WTC11 (cell line): ENCODE data around the gene DIRAS3. TPM values are rescaled to one million over a fixed set of nuclear protein-coding genes. Genes with fewer than 3 reads are reported as not detected.

Source experiments
- ATAC-seq: fragments of 200-7000 bp; cut with Tn5 transposase; 2 replicates; pipeline ENCODE4 v1.10.0; 2021; ENCODE audit warnings: mild to moderate bottlenecking, moderate library complexity
- CTCF ChIA-PET: fragments of 300-600 bp; sonication (Branson Sonifier 250); formaldehyde crosslinking; loops from one replicate; lab custom pipeline; 2021; ENCODE audit warnings: antibody characterized with exemption; lab: Charles Lee
- POLR2A ChIA-PET: fragments of 350-600 bp; sonication (Branson Sonifier 250); formaldehyde crosslinking; loops from one replicate; lab custom pipeline; 2021; ENCODE audit warnings: antibody characterized with exemption; lab: Charles Lee
- DNase-seq: peaks from one replicate; pipeline ENCODE4 v3.0.0; 2021; ENCODE audit warnings: low spot score
- H3K27ac Mint-ChIP-seq: 2 replicates; pipeline ENCODE4 v1.8.0; 2021; ENCODE audit warnings: mixed read lengths
- H3K27me3 Mint-ChIP-seq: 2 replicates; pipeline ENCODE4 v1.8.0; 2021; ENCODE audit warnings: low read depth, mild to moderate bottlenecking, moderate library complexity, mixed read lengths
- H3K36me3 Mint-ChIP-seq: 2 replicates; pipeline ENCODE4 v1.8.0; 2021; ENCODE audit warnings: mixed read lengths
- H3K4me1 Mint-ChIP-seq: 2 replicates; pipeline ENCODE4 v1.8.0; 2022; ENCODE audit warnings: mixed read lengths
- H3K4me3 Mint-ChIP-seq: 2 replicates; pipeline ENCODE4 v1.8.0; 2021; ENCODE audit warnings: mild to moderate bottlenecking, moderate library complexity, mixed read lengths
- H3K9me3 Mint-ChIP-seq: 2 replicates; pipeline ENCODE4 v1.8.0; 2021; ENCODE audit warnings: mixed read lengths
- FOXP1 ChIP-seq: sonication (generic); formaldehyde crosslinking; IDR thresholded peaks from 2 replicates; pipeline ENCODE4 v1.8.0; 2022; ENCODE audit warnings: missing genetic modification reagents, mild to moderate bottlenecking, moderate library complexity, borderline replicate concordance
- OVOL2 ChIP-seq: fragments of 250-450 bp; sonication (Bioruptor Pico); IDR thresholded peaks from 2 replicates; pipeline ENCODE4 v1.9.0; 2021; ENCODE audit warnings: mild to moderate bottlenecking, borderline replicate concordance
- SMAD3 ChIP-seq: sonication (generic); formaldehyde crosslinking; IDR thresholded peaks from 2 replicates; pipeline ENCODE4 v1.8.0; 2022; ENCODE audit warnings: missing genetic modification reagents, mild to moderate bottlenecking, borderline replicate concordance
- total RNA-seq: library from RNA; stranded (reverse); gene quantifications from 3 replicates; pipeline ENCODE4 v1.2.3, GENCODE V29; 2021
- TF ChIP-seq, protein P1 (sequence below): sonication (generic); formaldehyde crosslinking; IDR thresholded peaks from 2 replicates; pipeline ENCODE4 v1.8.1; 2022; ENCODE audit warnings: missing genetic modification reagents, borderline replicate concordance
- TF ChIP-seq, protein P2 (sequence below): sonication (generic); formaldehyde crosslinking; IDR thresholded peaks from 2 replicates; pipeline ENCODE4 v1.8.1; 2023; ENCODE audit warnings: mild to moderate bottlenecking, missing genetic modification reagents, moderate library complexity
- TF ChIP-seq, protein P3 (sequence below): sonication (generic); formaldehyde crosslinking; IDR thresholded peaks from 2 replicates; pipeline ENCODE4 v1.8.1; 2022; ENCODE audit warnings: low read depth, missing genetic modification reagents, borderline replicate concordance
- TF ChIP-seq, protein P4 (sequence below): sonication (generic); formaldehyde crosslinking; IDR thresholded peaks from 2 replicates; pipeline ENCODE4 v1.8.0; 2022; ENCODE audit warnings: mild to moderate bottlenecking, missing genetic modification reagents
- TF ChIP-seq, protein P5 (sequence below): fragments of 250-450 bp; sonication (Bioruptor Pico); IDR thresholded peaks from 2 replicates; pipeline ENCODE4 v2.1.2; 2022; ENCODE audit warnings: mild to moderate bottlenecking, moderate library complexity
- TF ChIP-seq, protein P6 (sequence below): fragments of 250-450 bp; sonication (Bioruptor Pico); IDR thresholded peaks from 2 replicates; pipeline ENCODE4 v1.9.0; 2021; ENCODE audit warnings: mild to moderate bottlenecking, borderline replicate concordance
- TF ChIP-seq, protein P7 (sequence below): sonication (generic); formaldehyde crosslinking; IDR thresholded peaks from 2 replicates; pipeline ENCODE4 v1.8.1; 2023; ENCODE audit warnings: mild to moderate bottlenecking, missing genetic modification reagents, borderline replicate concordance

DIRAS3 gene
- total RNA-seq, 1 experiment from 2014 or later: 0.22 TPM

DNA sequence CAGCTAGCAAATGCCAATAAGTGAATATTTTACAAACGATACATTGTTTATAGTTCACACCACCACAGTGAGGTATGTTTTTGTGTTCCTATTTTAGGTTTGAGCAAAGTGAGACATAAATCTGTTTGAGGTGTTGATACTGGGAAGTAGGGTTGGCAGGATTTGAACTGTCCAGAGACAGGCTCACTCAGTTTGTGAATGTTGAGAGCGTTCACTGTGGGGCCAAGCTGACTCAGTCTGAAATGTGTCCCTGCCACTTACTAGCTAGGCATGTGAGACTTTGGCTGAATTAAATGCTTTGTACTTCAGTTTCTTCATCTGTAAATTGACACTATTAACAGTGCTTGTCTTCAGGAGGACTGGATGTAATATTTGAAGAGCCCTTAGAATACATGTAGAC, 35.1 kb downstream of the DIRAS3 start:
- Mint-ChIP-seq H3K27me3 (no peaks in the 10 kb centered on the region), H3K4me1 (no peaks in the 10 kb centered on the region), H3K36me3 (no peaks in the 10 kb centered on the region), H3K9me3 (no peaks in the 10 kb centered on the region), H3K4me3 (no peak overlapping the region), H3K27ac (no peak overlapping the region)
- DNase-seq (no peak), ATAC-seq (no peak)
- TF ChIP-seq, protein P1, sequence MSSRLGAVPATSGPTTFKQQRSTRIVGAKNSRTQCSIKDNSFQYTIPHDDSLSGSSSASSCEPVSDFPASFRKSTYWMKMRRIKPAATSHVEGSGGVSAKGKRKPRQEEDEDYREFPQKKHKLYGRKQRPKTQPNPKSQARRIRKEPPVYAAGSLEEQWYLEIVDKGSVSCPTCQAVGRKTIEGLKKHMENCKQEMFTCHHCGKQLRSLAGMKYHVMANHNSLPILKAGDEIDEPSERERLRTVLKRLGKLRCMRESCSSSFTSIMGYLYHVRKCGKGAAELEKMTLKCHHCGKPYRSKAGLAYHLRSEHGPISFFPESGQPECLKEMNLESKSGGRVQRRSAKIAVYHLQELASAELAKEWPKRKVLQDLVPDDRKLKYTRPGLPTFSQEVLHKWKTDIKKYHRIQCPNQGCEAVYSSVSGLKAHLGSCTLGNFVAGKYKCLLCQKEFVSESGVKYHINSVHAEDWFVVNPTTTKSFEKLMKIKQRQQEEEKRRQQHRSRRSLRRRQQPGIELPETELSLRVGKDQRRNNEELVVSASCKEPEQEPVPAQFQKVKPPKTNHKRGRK (CRISPR knock-in tag): no peak
- TF ChIP-seq, protein P2, sequence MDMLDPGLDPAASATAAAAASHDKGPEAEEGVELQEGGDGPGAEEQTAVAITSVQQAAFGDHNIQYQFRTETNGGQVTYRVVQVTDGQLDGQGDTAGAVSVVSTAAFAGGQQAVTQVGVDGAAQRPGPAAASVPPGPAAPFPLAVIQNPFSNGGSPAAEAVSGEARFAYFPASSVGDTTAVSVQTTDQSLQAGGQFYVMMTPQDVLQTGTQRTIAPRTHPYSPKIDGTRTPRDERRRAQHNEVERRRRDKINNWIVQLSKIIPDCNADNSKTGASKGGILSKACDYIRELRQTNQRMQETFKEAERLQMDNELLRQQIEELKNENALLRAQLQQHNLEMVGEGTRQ (CRISPR knock-in tag): no peak
- no peak for TF ChIP-seq SMAD3 (CRISPR knock-in tag)
- no peak for TF ChIP-seq OVOL2 (CRISPR knock-in tag)
- TF ChIP-seq, protein P3, sequence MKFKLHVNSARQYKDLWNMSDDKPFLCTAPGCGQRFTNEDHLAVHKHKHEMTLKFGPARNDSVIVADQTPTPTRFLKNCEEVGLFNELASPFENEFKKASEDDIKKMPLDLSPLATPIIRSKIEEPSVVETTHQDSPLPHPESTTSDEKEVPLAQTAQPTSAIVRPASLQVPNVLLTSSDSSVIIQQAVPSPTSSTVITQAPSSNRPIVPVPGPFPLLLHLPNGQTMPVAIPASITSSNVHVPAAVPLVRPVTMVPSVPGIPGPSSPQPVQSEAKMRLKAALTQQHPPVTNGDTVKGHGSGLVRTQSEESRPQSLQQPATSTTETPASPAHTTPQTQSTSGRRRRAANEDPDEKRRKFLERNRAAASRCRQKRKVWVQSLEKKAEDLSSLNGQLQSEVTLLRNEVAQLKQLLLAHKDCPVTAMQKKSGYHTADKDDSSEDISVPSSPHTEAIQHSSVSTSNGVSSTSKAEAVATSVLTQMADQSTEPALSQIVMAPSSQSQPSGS (CRISPR knock-in tag): no peak
- no peak for TF ChIP-seq FOXP1 (CRISPR knock-in tag)
- TF ChIP-seq, protein P4, sequence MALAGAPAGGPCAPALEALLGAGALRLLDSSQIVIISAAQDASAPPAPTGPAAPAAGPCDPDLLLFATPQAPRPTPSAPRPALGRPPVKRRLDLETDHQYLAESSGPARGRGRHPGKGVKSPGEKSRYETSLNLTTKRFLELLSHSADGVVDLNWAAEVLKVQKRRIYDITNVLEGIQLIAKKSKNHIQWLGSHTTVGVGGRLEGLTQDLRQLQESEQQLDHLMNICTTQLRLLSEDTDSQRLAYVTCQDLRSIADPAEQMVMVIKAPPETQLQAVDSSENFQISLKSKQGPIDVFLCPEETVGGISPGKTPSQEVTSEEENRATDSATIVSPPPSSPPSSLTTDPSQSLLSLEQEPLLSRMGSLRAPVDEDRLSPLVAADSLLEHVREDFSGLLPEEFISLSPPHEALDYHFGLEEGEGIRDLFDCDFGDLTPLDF (CRISPR knock-in tag): no peak
- TF ChIP-seq, protein P5, sequence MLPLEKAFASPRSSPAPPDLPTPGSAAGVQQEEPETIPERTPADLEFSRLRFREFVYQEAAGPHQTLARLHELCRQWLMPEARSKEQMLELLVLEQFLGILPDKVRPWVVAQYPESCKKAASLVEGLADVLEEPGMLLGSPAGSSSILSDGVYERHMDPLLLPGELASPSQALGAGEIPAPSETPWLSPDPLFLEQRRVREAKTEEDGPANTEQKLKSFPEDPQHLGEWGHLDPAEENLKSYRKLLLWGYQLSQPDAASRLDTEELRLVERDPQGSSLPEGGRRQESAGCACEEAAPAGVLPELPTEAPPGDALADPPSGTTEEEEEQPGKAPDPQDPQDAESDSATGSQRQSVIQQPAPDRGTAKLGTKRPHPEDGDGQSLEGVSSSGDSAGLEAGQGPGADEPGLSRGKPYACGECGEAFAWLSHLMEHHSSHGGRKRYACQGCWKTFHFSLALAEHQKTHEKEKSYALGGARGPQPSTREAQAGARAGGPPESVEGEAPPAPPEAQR (CRISPR knock-in tag): no peak
- TF ChIP-seq, protein P6, sequence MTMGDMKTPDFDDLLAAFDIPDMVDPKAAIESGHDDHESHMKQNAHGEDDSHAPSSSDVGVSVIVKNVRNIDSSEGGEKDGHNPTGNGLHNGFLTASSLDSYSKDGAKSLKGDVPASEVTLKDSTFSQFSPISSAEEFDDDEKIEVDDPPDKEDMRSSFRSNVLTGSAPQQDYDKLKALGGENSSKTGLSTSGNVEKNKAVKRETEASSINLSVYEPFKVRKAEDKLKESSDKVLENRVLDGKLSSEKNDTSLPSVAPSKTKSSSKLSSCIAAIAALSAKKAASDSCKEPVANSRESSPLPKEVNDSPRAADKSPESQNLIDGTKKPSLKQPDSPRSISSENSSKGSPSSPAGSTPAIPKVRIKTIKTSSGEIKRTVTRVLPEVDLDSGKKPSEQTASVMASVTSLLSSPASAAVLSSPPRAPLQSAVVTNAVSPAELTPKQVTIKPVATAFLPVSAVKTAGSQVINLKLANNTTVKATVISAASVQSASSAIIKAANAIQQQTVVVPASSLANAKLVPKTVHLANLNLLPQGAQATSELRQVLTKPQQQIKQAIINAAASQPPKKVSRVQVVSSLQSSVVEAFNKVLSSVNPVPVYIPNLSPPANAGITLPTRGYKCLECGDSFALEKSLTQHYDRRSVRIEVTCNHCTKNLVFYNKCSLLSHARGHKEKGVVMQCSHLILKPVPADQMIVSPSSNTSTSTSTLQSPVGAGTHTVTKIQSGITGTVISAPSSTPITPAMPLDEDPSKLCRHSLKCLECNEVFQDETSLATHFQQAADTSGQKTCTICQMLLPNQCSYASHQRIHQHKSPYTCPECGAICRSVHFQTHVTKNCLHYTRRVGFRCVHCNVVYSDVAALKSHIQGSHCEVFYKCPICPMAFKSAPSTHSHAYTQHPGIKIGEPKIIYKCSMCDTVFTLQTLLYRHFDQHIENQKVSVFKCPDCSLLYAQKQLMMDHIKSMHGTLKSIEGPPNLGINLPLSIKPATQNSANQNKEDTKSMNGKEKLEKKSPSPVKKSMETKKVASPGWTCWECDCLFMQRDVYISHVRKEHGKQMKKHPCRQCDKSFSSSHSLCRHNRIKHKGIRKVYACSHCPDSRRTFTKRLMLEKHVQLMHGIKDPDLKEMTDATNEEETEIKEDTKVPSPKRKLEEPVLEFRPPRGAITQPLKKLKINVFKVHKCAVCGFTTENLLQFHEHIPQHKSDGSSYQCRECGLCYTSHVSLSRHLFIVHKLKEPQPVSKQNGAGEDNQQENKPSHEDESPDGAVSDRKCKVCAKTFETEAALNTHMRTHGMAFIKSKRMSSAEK (CRISPR knock-in tag): no peak
- TF ChIP-seq, protein P7, sequence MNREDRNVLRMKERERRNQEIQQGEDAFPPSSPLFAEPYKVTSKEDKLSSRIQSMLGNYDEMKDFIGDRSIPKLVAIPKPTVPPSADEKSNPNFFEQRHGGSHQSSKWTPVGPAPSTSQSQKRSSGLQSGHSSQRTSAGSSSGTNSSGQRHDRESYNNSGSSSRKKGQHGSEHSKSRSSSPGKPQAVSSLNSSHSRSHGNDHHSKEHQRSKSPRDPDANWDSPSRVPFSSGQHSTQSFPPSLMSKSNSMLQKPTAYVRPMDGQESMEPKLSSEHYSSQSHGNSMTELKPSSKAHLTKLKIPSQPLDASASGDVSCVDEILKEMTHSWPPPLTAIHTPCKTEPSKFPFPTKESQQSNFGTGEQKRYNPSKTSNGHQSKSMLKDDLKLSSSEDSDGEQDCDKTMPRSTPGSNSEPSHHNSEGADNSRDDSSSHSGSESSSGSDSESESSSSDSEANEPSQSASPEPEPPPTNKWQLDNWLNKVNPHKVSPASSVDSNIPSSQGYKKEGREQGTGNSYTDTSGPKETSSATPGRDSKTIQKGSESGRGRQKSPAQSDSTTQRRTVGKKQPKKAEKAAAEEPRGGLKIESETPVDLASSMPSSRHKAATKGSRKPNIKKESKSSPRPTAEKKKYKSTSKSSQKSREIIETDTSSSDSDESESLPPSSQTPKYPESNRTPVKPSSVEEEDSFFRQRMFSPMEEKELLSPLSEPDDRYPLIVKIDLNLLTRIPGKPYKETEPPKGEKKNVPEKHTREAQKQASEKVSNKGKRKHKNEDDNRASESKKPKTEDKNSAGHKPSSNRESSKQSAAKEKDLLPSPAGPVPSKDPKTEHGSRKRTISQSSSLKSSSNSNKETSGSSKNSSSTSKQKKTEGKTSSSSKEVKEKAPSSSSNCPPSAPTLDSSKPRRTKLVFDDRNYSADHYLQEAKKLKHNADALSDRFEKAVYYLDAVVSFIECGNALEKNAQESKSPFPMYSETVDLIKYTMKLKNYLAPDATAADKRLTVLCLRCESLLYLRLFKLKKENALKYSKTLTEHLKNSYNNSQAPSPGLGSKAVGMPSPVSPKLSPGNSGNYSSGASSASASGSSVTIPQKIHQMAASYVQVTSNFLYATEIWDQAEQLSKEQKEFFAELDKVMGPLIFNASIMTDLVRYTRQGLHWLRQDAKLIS: no peak
- POLR2A ChIA-PET: no interaction called here
- CTCF ChIA-PET: no interaction called here
